GM23338 (cell line): ENCODE data around the gene ACAD9. TPM values are rescaled to one million over a fixed set of nuclear protein-coding genes. Genes with fewer than 3 reads are reported as not detected.

Experiments
- ATAC-seq: fragments of 200-7000 bp; cut with Tn5 transposase; 3 replicates; pipeline ENCODE4 v1.9.1; 2020
- DNase-seq: peaks from one replicate; pipeline ENCODE4 v3.0.0-alpha.2; 2015; ENCODE audit warnings: low spot score
- H2AFZ ChIP-seq: fragments of 200-600 bp; sonication (generic); 2 replicates; pipeline ENCODE4 v1.8.0; 2016; ENCODE audit warnings: antibody characterized with exemption, mild to moderate bottlenecking, moderate library complexity
- H3F3A ChIP-seq: fragments of 200-600 bp; sonication (generic); replicated peaks from 2 replicates; pipeline ENCODE4 v1.8.0; 2017; ENCODE audit warnings: antibody characterized with exemption, mixed run types, low read depth
- H3K27ac ChIP-seq: fragments of 200-600 bp; sonication (generic); 2 replicates; pipeline ENCODE4 v1.6.1; 2016; ENCODE audit warnings: low read depth
- H3K27me3 ChIP-seq: fragments of 200-600 bp; sonication (generic); 2 replicates; pipeline ENCODE4 v1.8.0; 2016; ENCODE audit warnings: mild to moderate bottlenecking, mixed run types, moderate library complexity; ENCODE audit not compliant: insufficient read depth
- H3K36me3 ChIP-seq: fragments of 200-600 bp; sonication (generic); 2 replicates; pipeline ENCODE4 v1.8.0; 2016; ENCODE audit warnings: mild to moderate bottlenecking; ENCODE audit not compliant: insufficient read depth
- H3K4me1 ChIP-seq: fragments of 200-600 bp; sonication (generic); 2 replicates; pipeline ENCODE4 v1.8.0; 2016; ENCODE audit warnings: mild to moderate bottlenecking, moderate library complexity; ENCODE audit not compliant: insufficient read depth
- H3K4me2 ChIP-seq: fragments of 200-600 bp; sonication (generic); 2 replicates; pipeline ENCODE4 v1.7.1; 2017; ENCODE audit warnings: mixed run types
- H3K4me3 ChIP-seq: fragments of 200-600 bp; sonication (generic); 2 replicates; pipeline ENCODE4 v1.6.1; 2016; ENCODE audit warnings: mixed run types
- H3K79me2 ChIP-seq: fragments of 200-600 bp; sonication (generic); replicated peaks from 2 replicates; pipeline ENCODE4 v1.8.0; 2017; ENCODE audit warnings: mild to moderate bottlenecking; ENCODE audit not compliant: insufficient read depth
- H3K9me2 ChIP-seq: fragments of 200-600 bp; sonication (generic); 2 replicates; pipeline ENCODE4 v1.8.0; 2017; ENCODE audit not compliant: insufficient read depth
- H4K20me1 ChIP-seq: fragments of 200-600 bp; sonication (generic); replicated peaks from 2 replicates; pipeline ENCODE4 v1.8.0; 2017; ENCODE audit warnings: mild to moderate bottlenecking; ENCODE audit not compliant: insufficient read depth
- H3K27ac Mint-ChIP-seq: 2 replicates; pipeline ENCODE4 v1.8.0; 2020; ENCODE audit warnings: inconsistent platforms, mild to moderate bottlenecking, moderate library complexity, mixed read lengths
- H3K27me3 Mint-ChIP-seq: 3 replicates; pipeline ENCODE4 v1.8.0; 2022; ENCODE audit warnings: low read depth, mild to moderate bottlenecking, moderate library complexity, mixed read lengths, inconsistent platforms; ENCODE audit not compliant: insufficient read depth, poor library complexity
- H3K36me3 Mint-ChIP-seq: 3 replicates; pipeline ENCODE4 v1.8.0; 2021; ENCODE audit warnings: low read depth, mild to moderate bottlenecking, inconsistent platforms, moderate library complexity, mixed read lengths
- H3K4me1 Mint-ChIP-seq: 3 replicates; pipeline ENCODE4 v1.8.0; 2020; ENCODE audit warnings: mild to moderate bottlenecking, inconsistent platforms, mixed read lengths
- H3K4me3 Mint-ChIP-seq: 3 replicates; pipeline ENCODE4 v1.8.0; 2021; ENCODE audit warnings: moderate library complexity, mild to moderate bottlenecking, inconsistent platforms, mixed read lengths
- H3K9me3 Mint-ChIP-seq: 3 replicates; pipeline ENCODE4 v1.8.0; 2020; ENCODE audit warnings: moderate library complexity, mild to moderate bottlenecking, inconsistent platforms, mixed read lengths
- CREB1 ChIP-seq: fragments of 250-450 bp; sonication (Bioruptor Pico); IDR thresholded peaks from 2 replicates; pipeline ENCODE4 v1.5.0; 2020; ENCODE audit warnings: low read depth, mild to moderate bottlenecking, moderate library complexity
- CTCF ChIP-seq, 2 experiments: fragments of 200-600 bp in 1 of 2; sonication (generic) in 1 of 2; conservative IDR thresholded peaks; 2 replicates each; pipeline versions ENCODE4 v1.5.1 to v1.6.1; 2016 to 2017; ENCODE audit warnings: antibody characterized with exemption in 2 of 2, low read depth in 2 of 2, mild to moderate bottlenecking in 2 of 2, moderate library complexity in 1 of 2
- ETS1 ChIP-seq: IDR thresholded peaks from 2 replicates; pipeline ENCODE4 v1.6.1; 2016; ENCODE audit warnings: antibody characterized with exemption
- EZH2 ChIP-seq: fragments of 200-600 bp; sonication (generic); IDR thresholded peaks from one replicate; pipeline ENCODE4 v1.8.0; 2017; ENCODE audit warnings: antibody characterized with exemption, mild to moderate bottlenecking, low read depth; ENCODE audit not compliant: unreplicated experiment
- EZH2phosphoT487 ChIP-seq: fragments of 200-600 bp; sonication (generic); IDR thresholded peaks from one replicate; pipeline ENCODE4 v1.8.1; 2018; ENCODE audit warnings: antibody characterized with exemption; ENCODE audit not compliant: unreplicated experiment
- JUNB ChIP-seq: IDR thresholded peaks from one replicate; pipeline ENCODE4 v1.6.1; 2016; ENCODE audit warnings: antibody characterized with exemption; ENCODE audit not compliant: unreplicated experiment
- NANOG ChIP-seq: IDR thresholded peaks from 2 replicates; pipeline ENCODE4 v1.6.1; 2016; ENCODE audit warnings: antibody characterized with exemption, borderline replicate concordance
- POLR2AphosphoS5 ChIP-seq: IDR thresholded peaks from 2 replicates; pipeline ENCODE4 v1.6.1; 2016; ENCODE audit warnings: antibody characterized with exemption, low read depth
- STAT1 ChIP-seq: IDR thresholded peaks from one replicate; pipeline ENCODE4 v1.6.1; 2016; ENCODE audit warnings: antibody characterized with exemption; ENCODE audit not compliant: unreplicated experiment
- ZNF114 ChIP-seq: fragments of 250-450 bp; sonication (Bioruptor Pico); IDR thresholded peaks from 2 replicates; pipeline ENCODE4 v1.5.0; 2020; ENCODE audit warnings: mild to moderate bottlenecking, moderate library complexity
- ZNF331 ChIP-seq: fragments of 250-450 bp; sonication (Bioruptor Pico); IDR thresholded peaks from 2 replicates; pipeline ENCODE4 v1.5.0; 2020; ENCODE audit warnings: low read depth, mild to moderate bottlenecking, moderate library complexity
- polyA plus RNA-seq: library from polyadenylated mRNA; unstranded; fragments of >200 nt; fragmentation: Nextera tagmentation; extraction: Ambion mirVana; gene quantifications from 2 replicates; pipeline ENCODE4 v1.2.1, GENCODE V29; 2016
- total RNA-seq: library from RNA; depleted of rRNA; stranded (reverse); fragments of >200 nt; shearing (Covaris generic); gene quantifications from 2 replicates; pipeline ENCODE4 v1.2.3, GENCODE V29; 2014
- TF ChIP-seq, protein P1 (sequence below): IDR thresholded peaks from one replicate; pipeline ENCODE4 v1.6.1; 2018; ENCODE audit warnings: antibody characterized with exemption; ENCODE audit not compliant: unreplicated experiment
- TF ChIP-seq, protein P2 (sequence below): fragments of 250-450 bp; sonication (Bioruptor Pico); IDR thresholded peaks from 2 replicates; pipeline ENCODE4 v1.5.0; 2020; ENCODE audit warnings: mild to moderate bottlenecking, moderate library complexity

ACAD9 gene
- total and polyA plus RNA-seq, 2 experiments from 2014 or later, result 21.2 to 36.4 TPM

DNA sequence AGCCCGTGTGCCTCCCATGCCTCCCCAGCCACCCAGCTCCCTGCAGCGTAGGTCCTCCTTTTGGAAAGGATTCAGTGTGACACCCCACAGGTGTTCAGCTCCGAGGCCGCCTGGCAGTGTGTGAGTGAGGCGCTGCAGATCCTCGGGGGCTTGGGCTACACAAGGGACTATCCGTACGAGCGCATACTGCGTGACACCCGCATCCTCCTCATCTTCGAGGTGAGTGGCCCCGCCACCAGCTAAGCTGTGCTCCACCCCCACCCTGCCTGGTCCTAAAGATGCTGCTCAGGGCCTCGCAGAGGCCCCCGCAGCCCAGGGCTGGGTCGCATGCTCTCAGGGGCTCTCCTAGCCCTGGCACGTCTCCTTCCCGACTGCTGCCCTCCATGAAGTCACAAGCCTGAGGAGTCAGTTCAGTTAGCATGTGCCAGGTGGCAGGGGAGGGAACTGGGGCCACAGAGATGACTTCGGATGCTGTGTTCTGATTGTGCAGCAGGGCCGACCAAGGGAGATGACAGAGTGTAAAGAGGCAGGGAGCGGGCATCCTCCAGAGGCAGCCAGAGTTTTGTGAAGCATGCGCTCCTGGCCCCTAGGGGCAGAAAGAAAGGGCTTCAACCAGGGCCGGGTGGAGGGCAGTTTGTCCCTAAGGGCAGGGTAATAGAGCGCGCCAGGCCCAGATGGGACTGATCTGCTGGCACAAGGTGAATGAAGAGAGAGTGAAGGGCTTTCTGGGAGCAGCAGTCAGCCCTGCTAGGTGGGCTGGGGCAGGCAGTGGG, 26.8 kb downstream of the ACAD9 start:
- no peaks in the 10 kb centered on the region for H3K79me2 ChIP-seq
- no peak overlapping the region for H3K4me2 ChIP-seq
- no peaks in the 10 kb centered on the region for H4K20me1 ChIP-seq
- H3K9me2 ChIP-seq, result no peaks in the 10 kb centered on the region
- Mint-ChIP-seq H3K9me3 (no peaks in the 10 kb centered on the region; the same call in 2 of the 3 replicates), H3K27me3 (peaks cover 6% of the 10 kb centered on the region), H3K4me3 (no peak overlapping the region), H3K27ac (no peak overlapping the region), H3K4me1 (no peaks in the 10 kb centered on the region), H3K36me3 (peaks cover 50% of the 10 kb centered on the region)
- no peaks in the 10 kb centered on the region for H3K27me3 ChIP-seq
- no peak overlapping the region for H2AFZ ChIP-seq
- H3K27ac ChIP-seq, result no peak overlapping the region
- peaks cover 16% of the 10 kb centered on the region; the same call in 1 of the 2 replicates for H3K36me3 ChIP-seq
- no peak; the same call in 2 of the 3 replicates for ATAC-seq
- TF ChIP-seq STAT1, result no peak
- TF ChIP-seq, protein P1, sequence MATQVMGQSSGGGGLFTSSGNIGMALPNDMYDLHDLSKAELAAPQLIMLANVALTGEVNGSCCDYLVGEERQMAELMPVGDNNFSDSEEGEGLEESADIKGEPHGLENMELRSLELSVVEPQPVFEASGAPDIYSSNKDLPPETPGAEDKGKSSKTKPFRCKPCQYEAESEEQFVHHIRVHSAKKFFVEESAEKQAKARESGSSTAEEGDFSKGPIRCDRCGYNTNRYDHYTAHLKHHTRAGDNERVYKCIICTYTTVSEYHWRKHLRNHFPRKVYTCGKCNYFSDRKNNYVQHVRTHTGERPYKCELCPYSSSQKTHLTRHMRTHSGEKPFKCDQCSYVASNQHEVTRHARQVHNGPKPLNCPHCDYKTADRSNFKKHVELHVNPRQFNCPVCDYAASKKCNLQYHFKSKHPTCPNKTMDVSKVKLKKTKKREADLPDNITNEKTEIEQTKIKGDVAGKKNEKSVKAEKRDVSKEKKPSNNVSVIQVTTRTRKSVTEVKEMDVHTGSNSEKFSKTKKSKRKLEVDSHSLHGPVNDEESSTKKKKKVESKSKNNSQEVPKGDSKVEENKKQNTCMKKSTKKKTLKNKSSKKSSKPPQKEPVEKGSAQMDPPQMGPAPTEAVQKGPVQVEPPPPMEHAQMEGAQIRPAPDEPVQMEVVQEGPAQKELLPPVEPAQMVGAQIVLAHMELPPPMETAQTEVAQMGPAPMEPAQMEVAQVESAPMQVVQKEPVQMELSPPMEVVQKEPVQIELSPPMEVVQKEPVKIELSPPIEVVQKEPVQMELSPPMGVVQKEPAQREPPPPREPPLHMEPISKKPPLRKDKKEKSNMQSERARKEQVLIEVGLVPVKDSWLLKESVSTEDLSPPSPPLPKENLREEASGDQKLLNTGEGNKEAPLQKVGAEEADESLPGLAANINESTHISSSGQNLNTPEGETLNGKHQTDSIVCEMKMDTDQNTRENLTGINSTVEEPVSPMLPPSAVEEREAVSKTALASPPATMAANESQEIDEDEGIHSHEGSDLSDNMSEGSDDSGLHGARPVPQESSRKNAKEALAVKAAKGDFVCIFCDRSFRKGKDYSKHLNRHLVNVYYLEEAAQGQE, result no peak
- no peak for TF ChIP-seq EZH2phosphoT487
- no peak for TF ChIP-seq CREB1 (CRISPR knock-in tag)
- no peak for TF ChIP-seq NANOG
- no peak for TF ChIP-seq EZH2
- TF ChIP-seq POLR2AphosphoS5, result no peak
- no peak for TF ChIP-seq JUNB
- no peak for TF ChIP-seq ZNF331 (CRISPR knock-in tag)
- TF ChIP-seq, protein P2, sequence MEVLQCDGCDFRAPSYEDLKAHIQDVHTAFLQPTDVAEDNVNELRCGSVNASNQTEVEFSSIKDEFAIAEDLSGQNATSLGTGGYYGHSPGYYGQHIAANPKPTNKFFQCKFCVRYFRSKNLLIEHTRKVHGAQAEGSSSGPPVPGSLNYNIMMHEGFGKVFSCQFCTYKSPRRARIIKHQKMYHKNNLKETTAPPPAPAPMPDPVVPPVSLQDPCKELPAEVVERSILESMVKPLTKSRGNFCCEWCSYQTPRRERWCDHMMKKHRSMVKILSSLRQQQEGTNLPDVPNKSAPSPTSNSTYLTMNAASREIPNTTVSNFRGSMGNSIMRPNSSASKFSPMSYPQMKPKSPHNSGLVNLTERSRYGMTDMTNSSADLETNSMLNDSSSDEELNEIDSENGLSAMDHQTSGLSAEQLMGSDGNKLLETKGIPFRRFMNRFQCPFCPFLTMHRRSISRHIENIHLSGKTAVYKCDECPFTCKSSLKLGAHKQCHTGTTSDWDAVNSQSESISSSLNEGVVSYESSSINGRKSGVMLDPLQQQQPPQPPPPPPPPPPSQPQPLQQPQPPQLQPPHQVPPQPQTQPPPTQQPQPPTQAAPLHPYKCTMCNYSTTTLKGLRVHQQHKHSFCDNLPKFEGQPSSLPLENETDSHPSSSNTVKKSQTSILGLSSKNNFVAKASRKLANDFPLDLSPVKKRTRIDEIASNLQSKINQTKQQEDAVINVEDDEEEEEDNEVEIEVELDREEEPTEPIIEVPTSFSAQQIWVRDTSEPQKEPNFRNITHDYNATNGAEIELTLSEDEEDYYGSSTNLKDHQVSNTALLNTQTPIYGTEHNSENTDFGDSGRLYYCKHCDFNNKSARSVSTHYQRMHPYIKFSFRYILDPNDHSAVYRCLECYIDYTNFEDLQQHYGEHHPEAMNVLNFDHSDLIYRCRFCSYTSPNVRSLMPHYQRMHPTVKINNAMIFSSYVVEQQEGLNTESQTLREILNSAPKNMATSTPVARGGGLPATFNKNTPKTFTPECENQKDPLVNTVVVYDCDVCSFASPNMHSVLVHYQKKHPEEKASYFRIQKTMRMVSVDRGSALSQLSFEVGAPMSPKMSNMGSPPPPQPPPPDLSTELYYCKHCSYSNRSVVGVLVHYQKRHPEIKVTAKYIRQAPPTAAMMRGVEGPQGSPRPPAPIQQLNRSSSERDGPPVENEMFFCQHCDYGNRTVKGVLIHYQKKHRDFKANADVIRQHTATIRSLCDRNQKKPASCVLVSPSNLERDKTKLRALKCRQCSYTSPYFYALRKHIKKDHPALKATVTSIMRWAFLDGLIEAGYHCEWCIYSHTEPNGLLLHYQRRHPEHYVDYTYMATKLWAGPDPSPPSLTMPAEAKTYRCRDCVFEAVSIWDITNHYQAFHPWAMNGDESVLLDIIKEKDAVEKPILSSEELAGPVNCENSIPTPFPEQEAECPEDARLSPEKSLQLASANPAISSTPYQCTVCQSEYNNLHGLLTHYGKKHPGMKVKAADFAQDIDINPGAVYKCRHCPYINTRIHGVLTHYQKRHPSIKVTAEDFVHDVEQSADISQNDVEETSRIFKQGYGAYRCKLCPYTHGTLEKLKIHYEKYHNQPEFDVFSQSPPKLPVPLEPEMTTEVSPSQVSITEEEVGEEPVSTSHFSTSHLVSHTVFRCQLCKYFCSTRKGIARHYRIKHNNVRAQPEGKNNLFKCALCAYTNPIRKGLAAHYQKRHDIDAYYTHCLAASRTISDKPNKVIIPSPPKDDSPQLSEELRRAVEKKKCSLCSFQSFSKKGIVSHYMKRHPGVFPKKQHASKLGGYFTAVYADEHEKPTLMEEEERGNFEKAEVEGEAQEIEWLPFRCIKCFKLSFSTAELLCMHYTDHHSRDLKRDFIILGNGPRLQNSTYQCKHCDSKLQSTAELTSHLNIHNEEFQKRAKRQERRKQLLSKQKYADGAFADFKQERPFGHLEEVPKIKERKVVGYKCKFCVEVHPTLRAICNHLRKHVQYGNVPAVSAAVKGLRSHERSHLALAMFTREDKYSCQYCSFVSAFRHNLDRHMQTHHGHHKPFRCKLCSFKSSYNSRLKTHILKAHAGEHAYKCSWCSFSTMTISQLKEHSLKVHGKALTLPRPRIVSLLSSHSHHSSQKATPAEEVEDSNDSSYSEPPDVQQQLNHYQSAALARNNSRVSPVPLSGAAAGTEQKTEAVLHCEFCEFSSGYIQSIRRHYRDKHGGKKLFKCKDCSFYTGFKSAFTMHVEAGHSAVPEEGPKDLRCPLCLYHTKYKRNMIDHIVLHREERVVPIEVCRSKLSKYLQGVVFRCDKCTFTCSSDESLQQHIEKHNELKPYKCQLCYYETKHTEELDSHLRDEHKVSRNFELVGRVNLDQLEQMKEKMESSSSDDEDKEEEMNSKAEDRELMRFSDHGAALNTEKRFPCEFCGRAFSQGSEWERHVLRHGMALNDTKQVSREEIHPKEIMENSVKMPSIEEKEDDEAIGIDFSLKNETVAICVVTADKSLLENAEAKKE (CRISPR knock-in tag), result no peak
- no peak for TF ChIP-seq ZNF114 (CRISPR knock-in tag)
- no peak for TF ChIP-seq ETS1
- no peak for TF ChIP-seq CTCF (conservative IDR thresholded peaks at IDR 0.05; ENCODE audit: low read depth in 2 of 2)
- H3K4me1 ChIP-seq, result no peaks in the 10 kb centered on the region
- no peaks in the 10 kb centered on the region for H3F3A ChIP-seq
- H3K4me3 ChIP-seq, result no peak overlapping the region
- no peak for DNase-seq
